K562 (cell line): ENCODE measurements around the gene HK1. TPM values are rescaled to one million over a fixed set of nuclear protein-coding genes. Genes with fewer than 3 reads are reported as not detected.
A peak's percentile ranks its signal among the peaks of the same experiment; 100 is the strongest.

ENCODE experiments used
- AFF4 ChIP-seq: sonication (generic); formaldehyde crosslinking; IDR thresholded peaks from 2 replicates; pipeline ENCODE4 v1.8.0; 2023; ENCODE audit warnings: mild to moderate bottlenecking, missing genetic modification reagents
- BDP1 ChIP-seq: IDR thresholded peaks from 3 replicates; pipeline ENCODE4 v1.6.1; 2011; ENCODE audit not compliant: insufficient read length, insufficient read depth
- SLC30A9 ChIP-seq: fragments of 250-450 bp; sonication (Bioruptor Pico); IDR thresholded peaks from 2 replicates; pipeline ENCODE4 v1.8.0; 2022; ENCODE audit warnings: mild to moderate bottlenecking, moderate library complexity
- TAL1 ChIP-seq: fragments of 450-650 bp; IDR thresholded peaks from 2 replicates; pipeline ENCODE4 v1.6.1; 2016; ENCODE audit warnings: mild to moderate bottlenecking
- ZNF318 ChIP-seq, 2 experiments: fragments of 450-650 bp; IDR thresholded peaks; 2 replicates each; pipeline ENCODE4 v1.6.1; 2016; ENCODE audit warnings: mild to moderate bottlenecking in 2 of 2, borderline replicate concordance in 1 of 2, low read depth in 1 of 2, moderate library complexity in 1 of 2
- ZNF561 ChIP-seq: fragments of 450-650 bp; formaldehyde crosslinking; conservative IDR thresholded peaks from 2 replicates; pipeline ENCODE4 v1.4.0; 2020; ENCODE audit warnings: mild to moderate bottlenecking, moderate library complexity
- polyA plus RNA-seq, 8 experiments: library from polyadenylated mRNA; depleted of rRNA in 4 of 8; stranded (reverse) in 5 of 8; unstranded in 3 of 8; fragments of >200 nt; fragmentation: Nextera tagmentation in 2 of 8; fragmentation: Illumina TruSeq in 1 of 8; extraction: Ambion mirVana in 2 of 8; extraction: Trizol in 1 of 8; gene quantifications; 2 replicates each; pipeline versions ENCODE4 v1.2.1 to v1.2.3, GENCODE V29; 2011 to 2014; ENCODE audit warnings: inconsistent platforms in 1 of 8, missing spikeins in 1 of 8
- total RNA-seq, 7 experiments: library from RNA; depleted of rRNA in 6 of 7; stranded (reverse); fragments of >200 nt in 6 of 7; fragmentation: Illumina TruSeq in 2 of 7; extraction: Trizol in 2 of 7; gene quantifications; 2 replicates each; pipeline versions ENCODE4 v1.2.1 to v1.2.3, GENCODE V29; 2011 to 2021; ENCODE audit warnings: low replicate concordance in 1 of 7
- TF ChIP-seq, protein P1 (sequence below): fragments of 150-350 bp; conservative IDR thresholded peaks from 2 replicates; pipeline ENCODE4 v1.6.1; 2014; ENCODE audit warnings: low read length

The HK1 gene
- total and polyA plus RNA-seq, 9 of the 15 experiments (the other 6 are each of a cell fraction or from before 2014, with no cell fraction given), result 29.2 to 444 (median 193) TPM

DNA sequence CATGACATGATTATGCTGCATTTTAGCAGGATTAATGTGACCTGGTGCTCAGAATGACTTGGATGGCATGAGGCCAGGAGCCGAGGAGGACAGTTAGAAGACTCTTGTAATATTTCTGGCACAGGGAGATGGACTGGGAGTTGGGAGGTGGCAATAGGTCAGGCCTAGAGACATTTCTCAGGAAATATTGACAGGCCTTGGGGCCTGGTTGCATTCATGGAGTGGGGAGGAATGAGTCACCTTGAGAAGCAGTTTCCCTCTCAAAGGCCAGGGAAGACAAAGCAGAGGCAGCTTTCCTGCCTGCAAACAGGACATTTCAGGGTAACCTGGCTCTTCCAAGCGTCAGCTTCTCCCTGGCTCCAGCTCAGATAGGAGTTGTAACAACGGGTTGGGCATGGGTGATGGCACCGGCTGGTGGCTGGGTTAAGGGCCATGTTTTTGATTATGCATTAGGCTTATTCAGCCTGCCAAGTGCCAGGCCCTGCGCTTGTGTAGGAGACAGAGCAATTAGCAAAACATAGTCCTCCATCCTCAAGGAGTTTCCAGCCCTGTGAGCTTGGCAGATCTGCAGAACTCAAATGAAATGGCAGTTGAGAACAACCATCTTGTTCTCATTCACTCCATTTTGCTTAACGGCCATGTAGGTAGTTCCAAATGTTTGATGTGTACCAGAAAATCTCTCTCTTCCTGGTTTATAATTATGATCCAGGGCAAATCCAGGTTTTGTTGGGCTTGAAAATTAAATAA is 38.2 kb downstream of the HK1 start (continued):
- peak in 1 of 2 experiments; percentile 44; a peak in 1 of 4 replicates for TF ChIP-seq ZNF318 (IDR thresholded peaks at IDR 0.05; ENCODE audit: borderline replicate concordance in 1 of 2, low read depth in 1 of 2)
- TF ChIP-seq ZNF561 (CRISPR knock-in tag), result no peak
- TF ChIP-seq, protein P1, sequence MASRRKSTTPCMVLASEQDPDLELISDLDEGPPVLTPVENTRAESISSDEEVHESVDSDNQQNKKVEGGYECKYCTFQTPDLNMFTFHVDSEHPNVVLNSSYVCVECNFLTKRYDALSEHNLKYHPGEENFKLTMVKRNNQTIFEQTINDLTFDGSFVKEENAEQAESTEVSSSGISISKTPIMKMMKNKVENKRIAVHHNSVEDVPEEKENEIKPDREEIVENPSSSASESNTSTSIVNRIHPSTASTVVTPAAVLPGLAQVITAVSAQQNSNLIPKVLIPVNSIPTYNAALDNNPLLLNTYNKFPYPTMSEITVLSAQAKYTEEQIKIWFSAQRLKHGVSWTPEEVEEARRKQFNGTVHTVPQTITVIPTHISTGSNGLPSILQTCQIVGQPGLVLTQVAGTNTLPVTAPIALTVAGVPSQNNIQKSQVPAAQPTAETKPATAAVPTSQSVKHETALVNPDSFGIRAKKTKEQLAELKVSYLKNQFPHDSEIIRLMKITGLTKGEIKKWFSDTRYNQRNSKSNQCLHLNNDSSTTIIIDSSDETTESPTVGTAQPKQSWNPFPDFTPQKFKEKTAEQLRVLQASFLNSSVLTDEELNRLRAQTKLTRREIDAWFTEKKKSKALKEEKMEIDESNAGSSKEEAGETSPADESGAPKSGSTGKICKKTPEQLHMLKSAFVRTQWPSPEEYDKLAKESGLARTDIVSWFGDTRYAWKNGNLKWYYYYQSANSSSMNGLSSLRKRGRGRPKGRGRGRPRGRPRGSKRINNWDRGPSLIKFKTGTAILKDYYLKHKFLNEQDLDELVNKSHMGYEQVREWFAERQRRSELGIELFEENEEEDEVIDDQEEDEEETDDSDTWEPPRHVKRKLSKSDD, result no peak
- TF ChIP-seq AFF4, result 0 out of 2 replicates have a peak, but pooled peaks have one; percentile 60
- TF ChIP-seq TAL1, result no peak
- no peak for TF ChIP-seq SLC30A9 (CRISPR knock-in tag)
- no peak for TF ChIP-seq BDP1
